Mesothelial cell of epicardium (in vitro differentiated cells): ENCODE data around the gene BATF. TPM values are rescaled to one million over a fixed set of nuclear protein-coding genes. Genes with fewer than 3 reads are reported as not detected.

ENCODE experiments used
- DNase-seq, 2 experiments: peaks; one replicate each; pipeline ENCODE4 v3.0.0; 2021; ENCODE audit warnings: low spot score in 2 of 2; ENCODE audit not compliant: unreplicated experiment in 2 of 2
- H3K27ac Mint-ChIP-seq: 2 replicates; pipeline ENCODE4 v1.8.0; 2021; ENCODE audit warnings: mixed read lengths
- H3K27me3 Mint-ChIP-seq: 2 replicates; pipeline ENCODE4 v1.8.0; 2021; ENCODE audit warnings: low read depth, mixed read lengths
- H3K36me3 Mint-ChIP-seq: 2 replicates; pipeline ENCODE4 v1.8.0; 2021; ENCODE audit warnings: mixed read lengths
- H3K4me1 Mint-ChIP-seq: 2 replicates; pipeline ENCODE4 v1.8.0; 2021; ENCODE audit warnings: mixed read lengths
- H3K4me3 Mint-ChIP-seq: 2 replicates; pipeline ENCODE4 v1.8.0; 2021; ENCODE audit warnings: mild to moderate bottlenecking, moderate library complexity, mixed read lengths
- H3K9me3 Mint-ChIP-seq: 2 replicates; pipeline ENCODE4 v1.8.0; 2021; ENCODE audit warnings: mixed read lengths
- CTCF ChIP-seq: fragments of 200-600 bp; sonication (generic); IDR thresholded peaks from one replicate; pipeline ENCODE4 v1.5.0; 2021; ENCODE audit warnings: antibody characterized with exemption; ENCODE audit not compliant: unreplicated experiment
- total RNA-seq: library from RNA; stranded (reverse); gene quantifications from 3 replicates; pipeline ENCODE4 v1.2.1, GENCODE V29; 2021

BATF gene
- total RNA-seq, 1 donor from 2014 or later: 1.4 TPM

- Mint-ChIP-seq H3K27ac (no peak overlapping the region), H3K36me3 (no peaks in the 10 kb centered on the region), H3K9me3 (peaks cover 5% of the 10 kb centered on the region), H3K27me3 (peaks cover 3% of the 10 kb centered on the region), H3K4me1 (peaks cover 16% of the 10 kb centered on the region), H3K4me3 (no peak overlapping the region)
- DNase-seq: no peak
- TF ChIP-seq CTCF: no peak
These were observed 26.9 kb downstream of the BATF start for GRCh38 chr14:75549169-75549568.

DNA sequence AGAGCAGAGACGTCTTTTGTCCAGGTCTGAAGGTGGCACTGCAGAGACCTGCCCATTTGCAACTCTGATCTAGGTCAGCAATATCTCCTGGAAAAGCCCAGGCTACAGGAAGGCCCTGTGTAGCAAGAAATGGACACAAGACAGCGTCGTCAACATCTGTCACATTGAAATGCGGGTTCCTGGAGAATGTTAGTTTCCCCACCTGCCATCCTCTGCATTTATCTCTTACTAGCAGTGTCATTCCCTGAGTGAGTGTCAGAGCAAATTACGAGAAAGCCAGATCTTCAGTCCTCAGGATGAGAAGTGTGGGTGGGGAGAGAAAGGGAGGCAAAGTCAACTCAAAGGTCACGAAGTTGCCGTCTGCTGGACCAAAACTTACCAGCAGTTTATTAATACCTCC, 28.8 kb downstream of the BATF start:
- Mint-ChIP-seq H3K9me3 (peaks cover 7% of the 10 kb centered on the region), H3K27me3 (peaks cover 3% of the 10 kb centered on the region), H3K36me3 (peaks cover 2% of the 10 kb centered on the region), H3K4me1 (peaks cover 30% of the 10 kb centered on the region), H3K27ac (no peak overlapping the region), H3K4me3 (no peak overlapping the region)
- no peak for DNase-seq
- TF ChIP-seq CTCF: no peak

DNA sequence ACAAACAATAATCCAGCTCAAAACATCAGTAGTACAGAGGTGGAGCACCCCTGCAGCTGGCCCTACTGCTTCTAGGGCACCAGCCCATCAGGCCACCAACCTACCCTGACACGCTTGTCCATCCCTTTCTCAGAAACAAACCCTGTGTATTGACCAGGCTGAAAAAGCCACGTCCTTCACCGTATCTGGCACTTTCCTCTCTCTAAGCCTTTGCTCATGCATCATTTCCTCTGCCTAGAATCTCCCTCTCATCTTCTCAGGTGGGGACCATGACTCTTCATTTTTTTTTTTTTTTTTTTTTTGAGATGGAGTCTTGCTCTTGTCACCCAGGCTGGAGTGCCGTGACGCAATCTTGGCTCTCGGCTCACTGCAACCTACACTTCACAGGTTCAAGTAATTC, 30.9 kb downstream of the BATF start:
- no peak for DNase-seq
- TF ChIP-seq CTCF: no peak
- Mint-ChIP-seq H3K36me3 (peaks cover 2% of the 10 kb centered on the region), H3K4me3 (no peak overlapping the region), H3K27me3 (peaks cover 3% of the 10 kb centered on the region), H3K4me1 (peaks cover 31% of the 10 kb centered on the region), H3K27ac (no peak overlapping the region), H3K9me3 (peaks cover 16% of the 10 kb centered on the region)

- DNase-seq: no peak
- peaks cover 31% of the 10 kb centered on the region for H3K4me1 Mint-ChIP-seq
- H3K4me3 Mint-ChIP-seq: no peak overlapping the region
- H3K36me3 Mint-ChIP-seq: peaks cover 2% of the 10 kb centered on the region
- peaks cover 3% of the 10 kb centered on the region for H3K27me3 Mint-ChIP-seq
- H3K27ac Mint-ChIP-seq: peak overlapping the region; percentile 96
- TF ChIP-seq CTCF: no peak
- H3K9me3 Mint-ChIP-seq: peaks cover 19% of the 10 kb centered on the region
These were observed 31.6 kb downstream of the BATF start for GRCh38 chr14:75553761-75554364.

- peak overlapping the region; percentile 31 for H3K4me3 Mint-ChIP-seq
- H3K27me3 Mint-ChIP-seq: peaks cover 3% of the 10 kb centered on the region
- DNase-seq: no peak
- H3K36me3 Mint-ChIP-seq: peaks cover 2% of the 10 kb centered on the region
- H3K9me3 Mint-ChIP-seq: peaks cover 19% of the 10 kb centered on the region
- peaks cover 31% of the 10 kb centered on the region for H3K4me1 Mint-ChIP-seq
- peak overlapping the region; percentile 96 for H3K27ac Mint-ChIP-seq
- TF ChIP-seq CTCF: no peak
These were observed 32.2 kb downstream of the BATF start for GRCh38 chr14:75554482-75554881.

DNA sequence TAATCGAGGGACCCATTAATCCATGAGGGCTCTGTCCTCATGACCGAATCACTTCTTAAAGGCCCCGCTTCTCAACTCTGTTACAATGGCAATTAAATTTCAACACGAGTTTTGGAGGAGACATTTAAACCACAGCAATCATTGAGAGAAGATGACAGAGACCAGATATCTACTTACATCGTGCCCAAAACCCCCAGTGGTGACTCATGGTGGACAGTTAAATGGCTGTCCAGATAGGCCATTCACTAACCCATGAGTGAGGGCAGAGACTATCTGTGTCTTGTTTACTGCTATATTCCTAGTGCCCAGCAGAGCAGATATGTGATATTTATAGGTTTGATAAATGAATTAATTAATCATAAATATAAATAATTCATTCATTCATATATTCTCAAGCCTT, 36.2 kb downstream of the BATF start:
- Mint-ChIP-seq H3K27ac (no peak overlapping the region), H3K27me3 (no peaks in the 10 kb centered on the region), H3K36me3 (peaks cover 2% of the 10 kb centered on the region), H3K4me3 (no peak overlapping the region), H3K9me3 (peaks cover 19% of the 10 kb centered on the region), H3K4me1 (peaks cover 35% of the 10 kb centered on the region)
- no peak for TF ChIP-seq CTCF
- DNase-seq: no peak
